Measurements from ENCODE around the gene AMY1A. TPM values are rescaled to one million over a fixed set of nuclear protein-coding genes. Genes with fewer than 3 reads are reported as not detected.

Gene AMY1A
- total RNA-seq, 1 donor: not detected

Other genes starting within 250 kb of the AMY1A start
- 59.9 TPM for gene RNPC3, start 130.1 kb upstream of the AMY1A start, total RNA-seq
- gene AMY2B, start 84.2 kb upstream of the AMY1A start, total RNA-seq: 30.1 TPM
- gene AMY2A, start 38.3 kb upstream of the AMY1A start, total RNA-seq: not detected
- gene AMY1B, start 40.5 kb downstream of the AMY1A start, total RNA-seq: not detected
- not detected for gene AMY1C, start 94.1 kb downstream of the AMY1A start, total RNA-seq